WTC11 (cell line): ENCODE data around the gene KERA. TPM values are rescaled to one million over a fixed set of nuclear protein-coding genes. Genes with fewer than 3 reads are reported as not detected.

Source experiments
- ATAC-seq: fragments of 200-7000 bp; cut with Tn5 transposase; 2 replicates; pipeline ENCODE4 v1.10.0; 2021; ENCODE audit warnings: mild to moderate bottlenecking, moderate library complexity
- CTCF ChIA-PET: fragments of 300-600 bp; sonication (Branson Sonifier 250); formaldehyde crosslinking; loops from one replicate; lab custom pipeline; 2021; ENCODE audit warnings: antibody characterized with exemption; lab: Charles Lee
- POLR2A ChIA-PET: fragments of 350-600 bp; sonication (Branson Sonifier 250); formaldehyde crosslinking; loops from one replicate; lab custom pipeline; 2021; ENCODE audit warnings: antibody characterized with exemption; lab: Charles Lee
- DNase-seq: peaks from one replicate; pipeline ENCODE4 v3.0.0; 2021; ENCODE audit warnings: low spot score
- H3K27ac Mint-ChIP-seq: 2 replicates; pipeline ENCODE4 v1.8.0; 2021; ENCODE audit warnings: mixed read lengths
- H3K27me3 Mint-ChIP-seq: 2 replicates; pipeline ENCODE4 v1.8.0; 2021; ENCODE audit warnings: low read depth, mild to moderate bottlenecking, moderate library complexity, mixed read lengths
- H3K36me3 Mint-ChIP-seq: 2 replicates; pipeline ENCODE4 v1.8.0; 2021; ENCODE audit warnings: mixed read lengths
- H3K4me1 Mint-ChIP-seq: 2 replicates; pipeline ENCODE4 v1.8.0; 2022; ENCODE audit warnings: mixed read lengths
- H3K4me3 Mint-ChIP-seq: 2 replicates; pipeline ENCODE4 v1.8.0; 2021; ENCODE audit warnings: mild to moderate bottlenecking, moderate library complexity, mixed read lengths
- H3K9me3 Mint-ChIP-seq: 2 replicates; pipeline ENCODE4 v1.8.0; 2021; ENCODE audit warnings: mixed read lengths
- ATF2 ChIP-seq: sonication (generic); formaldehyde crosslinking; IDR thresholded peaks from 2 replicates; pipeline ENCODE4 v1.8.1; 2022; ENCODE audit warnings: low read depth, missing genetic modification reagents, borderline replicate concordance
- CBFB ChIP-seq: sonication (generic); formaldehyde crosslinking; IDR thresholded peaks from 2 replicates; pipeline ENCODE4 v1.8.1; 2022; ENCODE audit warnings: mild to moderate bottlenecking, low read depth, missing genetic modification reagents
- GABPB1 ChIP-seq: sonication (generic); formaldehyde crosslinking; IDR thresholded peaks from 2 replicates; pipeline ENCODE4 v1.8.1; 2023; ENCODE audit warnings: mild to moderate bottlenecking, missing genetic modification reagents
- GTF2I ChIP-seq: fragments of 250-450 bp; sonication (Bioruptor Pico); conservative IDR thresholded peaks from 2 replicates; pipeline ENCODE4 v1.4.0; 2021; ENCODE audit warnings: mild to moderate bottlenecking
- IRF2 ChIP-seq: sonication (generic); formaldehyde crosslinking; IDR thresholded peaks from 2 replicates; pipeline ENCODE4 v1.8.0; 2022; ENCODE audit warnings: low read depth, missing genetic modification reagents, borderline replicate concordance
- JAZF1 ChIP-seq: fragments of 250-450 bp; sonication (Bioruptor Pico); IDR thresholded peaks from 2 replicates; pipeline ENCODE4 v1.9.0; 2021; ENCODE audit warnings: moderate library complexity, mild to moderate bottlenecking, inconsistent platforms
- JUN ChIP-seq: sonication (generic); formaldehyde crosslinking; IDR thresholded peaks from 2 replicates; pipeline ENCODE4 v1.8.0; 2023; ENCODE audit warnings: mild to moderate bottlenecking, missing genetic modification reagents
- MLX ChIP-seq: sonication (generic); formaldehyde crosslinking; IDR thresholded peaks from 2 replicates; pipeline ENCODE4 v1.8.1; 2023; ENCODE audit warnings: mild to moderate bottlenecking, missing genetic modification reagents, moderate library complexity
- NR1H2 ChIP-seq: sonication (generic); formaldehyde crosslinking; IDR thresholded peaks from 2 replicates; pipeline ENCODE4 v1.9.0; 2021; ENCODE audit warnings: mild to moderate bottlenecking, moderate library complexity, missing genetic modification reagents
- RORB ChIP-seq: fragments of 250-450 bp; sonication (Bioruptor Pico); IDR thresholded peaks from 2 replicates; pipeline ENCODE4 v1.9.0; 2021; ENCODE audit warnings: mild to moderate bottlenecking
- SP1 ChIP-seq: sonication (generic); formaldehyde crosslinking; conservative IDR thresholded peaks from 2 replicates; pipeline ENCODE4 v1.8.1; 2022; ENCODE audit warnings: missing genetic modification reagents
- TP53 ChIP-seq: sonication (generic); formaldehyde crosslinking; IDR thresholded peaks from 2 replicates; pipeline ENCODE4 v1.8.1; 2023; ENCODE audit warnings: mild to moderate bottlenecking, missing genetic modification reagents
- ZBTB43 ChIP-seq: sonication (generic); formaldehyde crosslinking; IDR thresholded peaks from 2 replicates; pipeline ENCODE4 v1.8.1; 2023; ENCODE audit warnings: mild to moderate bottlenecking, missing genetic modification reagents
- ZNF317 ChIP-seq: sonication (generic); formaldehyde crosslinking; IDR thresholded peaks from 2 replicates; pipeline ENCODE4 v1.8.1; 2023; ENCODE audit warnings: low read depth, mild to moderate bottlenecking, moderate library complexity, missing genetic modification reagents, borderline replicate concordance
- ZNF396 ChIP-seq: fragments of 250-450 bp; sonication (Bioruptor Pico); IDR thresholded peaks from 2 replicates; pipeline ENCODE4 v1.8.0; 2021; ENCODE audit warnings: mild to moderate bottlenecking, moderate library complexity, borderline replicate concordance
- ZSCAN18 ChIP-seq: fragments of 250-450 bp; sonication (Bioruptor Pico); IDR thresholded peaks from 2 replicates; pipeline ENCODE4 v2.1.2; 2022; ENCODE audit warnings: mild to moderate bottlenecking, moderate library complexity
- total RNA-seq: library from RNA; stranded (reverse); gene quantifications from 3 replicates; pipeline ENCODE4 v1.2.3, GENCODE V29; 2021
- TF ChIP-seq, protein P1 (sequence below): fragments of 250-450 bp; sonication (Bioruptor Pico); IDR thresholded peaks from 2 replicates; pipeline ENCODE4 v1.8.0; 2021; ENCODE audit warnings: mild to moderate bottlenecking

The KERA gene
- total RNA-seq, 1 experiment from 2014 or later, result not detected

GRCh38 chr12:91070936-91071335, 13.1 kb upstream of the KERA start:
- no peaks in the 10 kb centered on the region for H3K27me3 Mint-ChIP-seq
- TF ChIP-seq MLX (CRISPR knock-in tag), result no peak
- no peak for TF ChIP-seq GABPB1 (CRISPR knock-in tag)
- no peak for TF ChIP-seq NR1H2 (CRISPR knock-in tag)
- no peak for TF ChIP-seq SP1 (CRISPR knock-in tag)
- no peak for TF ChIP-seq ZNF396 (CRISPR knock-in tag)
- no peak for TF ChIP-seq TP53 (CRISPR knock-in tag)
- TF ChIP-seq JUN (CRISPR knock-in tag), result no peak
- TF ChIP-seq ZNF317, result no peak
- no peak for TF ChIP-seq ZBTB43
- no peak for TF ChIP-seq CBFB (CRISPR knock-in tag)
- no peak for TF ChIP-seq JAZF1 (CRISPR knock-in tag)
- no peak for TF ChIP-seq ATF2 (CRISPR knock-in tag)
- TF ChIP-seq, all 79 proteins: peak for 0
- ChIA-PET POLR2A (no interaction called here), CTCF (no interaction called here)
- Mint-ChIP-seq H3K36me3 (no peaks in the 10 kb centered on the region), H3K9me3 (no peaks in the 10 kb centered on the region), H3K4me3 (no peak overlapping the region), H3K27ac (no peak overlapping the region), H3K4me1 (no peaks in the 10 kb centered on the region)
- ATAC-seq, result no peak
- no peak for DNase-seq

GRCh38 chr12:91065396-91065795, 7.6 kb upstream of the KERA start:
- no peak overlapping the region for H3K4me3 Mint-ChIP-seq
- no peaks in the 10 kb centered on the region for H3K9me3 Mint-ChIP-seq
- no peaks in the 10 kb centered on the region for H3K4me1 Mint-ChIP-seq
- no peaks in the 10 kb centered on the region for H3K36me3 Mint-ChIP-seq
- POLR2A ChIA-PET, result no interaction called here
- CTCF ChIA-PET, result no interaction called here
- no peaks in the 10 kb centered on the region for H3K27me3 Mint-ChIP-seq
- TF ChIP-seq, protein P1, sequence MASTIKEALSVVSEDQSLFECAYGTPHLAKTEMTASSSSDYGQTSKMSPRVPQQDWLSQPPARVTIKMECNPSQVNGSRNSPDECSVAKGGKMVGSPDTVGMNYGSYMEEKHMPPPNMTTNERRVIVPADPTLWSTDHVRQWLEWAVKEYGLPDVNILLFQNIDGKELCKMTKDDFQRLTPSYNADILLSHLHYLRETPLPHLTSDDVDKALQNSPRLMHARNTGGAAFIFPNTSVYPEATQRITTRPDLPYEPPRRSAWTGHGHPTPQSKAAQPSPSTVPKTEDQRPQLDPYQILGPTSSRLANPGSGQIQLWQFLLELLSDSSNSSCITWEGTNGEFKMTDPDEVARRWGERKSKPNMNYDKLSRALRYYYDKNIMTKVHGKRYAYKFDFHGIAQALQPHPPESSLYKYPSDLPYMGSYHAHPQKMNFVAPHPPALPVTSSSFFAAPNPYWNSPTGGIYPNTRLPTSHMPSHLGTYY (CRISPR knock-in tag), result no peak
- no peak overlapping the region for H3K27ac Mint-ChIP-seq
- DNase-seq (no peak), ATAC-seq (no peak)

DNA sequence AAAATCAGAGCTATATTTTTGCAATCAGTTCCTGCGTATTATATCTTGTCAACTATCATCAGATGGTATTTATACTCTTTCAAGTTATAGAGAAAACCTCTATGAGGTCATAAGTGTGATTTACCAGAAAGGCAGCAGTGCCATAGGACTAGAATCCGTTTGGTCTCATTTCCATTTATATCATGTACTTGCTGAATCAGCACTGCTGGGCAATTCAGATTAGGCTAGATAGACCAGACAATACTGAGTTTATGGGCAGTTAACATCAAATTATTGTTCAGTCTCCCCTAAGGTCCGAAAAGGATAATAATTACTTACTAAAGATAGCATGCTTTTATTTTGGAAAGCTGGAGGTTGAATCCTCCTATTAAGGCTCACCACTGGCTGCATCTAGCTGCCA, 6.8 kb upstream of the KERA start:
- H3K9me3 Mint-ChIP-seq, result no peaks in the 10 kb centered on the region
- no peaks in the 10 kb centered on the region for H3K27me3 Mint-ChIP-seq
- H3K36me3 Mint-ChIP-seq, result no peaks in the 10 kb centered on the region
- ATAC-seq (no peak), DNase-seq (no peak)
- CTCF ChIA-PET, result interaction anchor here (0.5 kb wide), 1 partner anchor 298 kb away, joined by 5 read pairs; no protein-coding TSS in a partner anchor
- H3K27ac Mint-ChIP-seq, result no peak overlapping the region
- H3K4me1 Mint-ChIP-seq, result no peaks in the 10 kb centered on the region
- TF ChIP-seq ZSCAN18, result no peak
- TF ChIP-seq IRF2 (CRISPR knock-in tag), result no peak
- TF ChIP-seq RORB (CRISPR knock-in tag), result no peak
- TF ChIP-seq GTF2I (CRISPR knock-in tag), result no peak
- no peak for TF ChIP-seq ATF2 (CRISPR knock-in tag)
- POLR2A ChIA-PET, result no interaction called here
- no peak overlapping the region for H3K4me3 Mint-ChIP-seq
